Measurements from ENCODE around the gene TTBK2. TPM values are rescaled to one million over a fixed set of nuclear protein-coding genes. Genes with fewer than 3 reads are reported as not detected.

Gene TTBK2
- polyA plus RNA-seq, 3 donors = 3.7 to 9.0 (median 5.7) TPM

DNA sequence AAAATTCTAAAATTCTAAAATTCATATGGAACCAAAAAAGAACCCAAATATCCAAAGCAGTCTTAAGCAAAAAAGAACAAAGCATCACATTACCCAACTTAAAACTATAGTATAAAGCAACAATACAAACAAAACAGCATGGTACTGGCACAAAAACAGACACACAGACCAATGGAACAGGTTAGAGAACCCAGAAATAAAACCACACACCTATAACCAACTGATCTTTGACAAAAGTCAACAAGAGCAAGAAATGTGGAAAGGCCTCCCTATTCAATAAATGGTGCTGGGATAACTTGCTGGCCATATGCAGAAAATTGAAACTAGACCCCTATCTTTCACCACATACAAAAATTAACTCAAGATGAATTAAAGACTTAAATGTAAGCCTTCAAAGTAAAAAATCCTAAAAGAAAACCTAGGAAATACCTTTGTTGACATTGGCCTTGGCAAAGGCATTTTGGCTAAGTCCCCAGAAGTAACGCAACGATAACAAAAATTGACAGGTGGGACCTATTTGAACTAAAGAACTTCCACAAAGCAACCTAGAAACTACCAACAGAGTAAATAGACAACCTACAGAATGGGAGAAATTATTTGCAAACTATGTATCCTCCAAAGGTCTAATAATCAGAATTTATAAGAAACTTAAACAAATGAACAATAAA is 56.9 kb downstream of the TTBK2 start:
- WGBS (ENCODE audit: insufficient coverage) = no CpG with 5 or more reads among the region's 2 CpGs
- peaks cover 6 to 23% of the 10 kb centered on the region in 2 donors for H3K36me3 ChIP-seq (replicated peaks in 1 of 2; ENCODE audit: control insufficient read depth in 1 of 2, insufficient read depth in 2 of 2, low read length in 2 of 2)
- Mint-ChIP-seq H3K27me3 (ENCODE audit: low read depth in 3 of 3) (no peaks in the 10 kb centered on the region), H3K4me3 (no peak overlapping the region), H3K9me3 (peaks cover 0 to 3% (median 0%) of the 10 kb centered on the region in 7 donors), H3K36me3 (peaks cover 43 to 46% of the 10 kb centered on the region in 2 donors), H3K27ac (no peak overlapping the region), H3K4me1 (no peaks in the 10 kb centered on the region)
- no peaks in the 10 kb centered on the region for H4K20me1 ChIP-seq (ENCODE audit: insufficient read depth, low read length)
- no peak for DNase-seq
- intact Hi-C loops (cut with micrococcal nuclease) = no loop called here
- TF ChIP-seq, protein P1, sequence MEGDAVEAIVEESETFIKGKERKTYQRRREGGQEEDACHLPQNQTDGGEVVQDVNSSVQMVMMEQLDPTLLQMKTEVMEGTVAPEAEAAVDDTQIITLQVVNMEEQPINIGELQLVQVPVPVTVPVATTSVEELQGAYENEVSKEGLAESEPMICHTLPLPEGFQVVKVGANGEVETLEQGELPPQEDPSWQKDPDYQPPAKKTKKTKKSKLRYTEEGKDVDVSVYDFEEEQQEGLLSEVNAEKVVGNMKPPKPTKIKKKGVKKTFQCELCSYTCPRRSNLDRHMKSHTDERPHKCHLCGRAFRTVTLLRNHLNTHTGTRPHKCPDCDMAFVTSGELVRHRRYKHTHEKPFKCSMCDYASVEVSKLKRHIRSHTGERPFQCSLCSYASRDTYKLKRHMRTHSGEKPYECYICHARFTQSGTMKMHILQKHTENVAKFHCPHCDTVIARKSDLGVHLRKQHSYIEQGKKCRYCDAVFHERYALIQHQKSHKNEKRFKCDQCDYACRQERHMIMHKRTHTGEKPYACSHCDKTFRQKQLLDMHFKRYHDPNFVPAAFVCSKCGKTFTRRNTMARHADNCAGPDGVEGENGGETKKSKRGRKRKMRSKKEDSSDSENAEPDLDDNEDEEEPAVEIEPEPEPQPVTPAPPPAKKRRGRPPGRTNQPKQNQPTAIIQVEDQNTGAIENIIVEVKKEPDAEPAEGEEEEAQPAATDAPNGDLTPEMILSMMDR (IDR thresholded peaks at IDR 0.05) = no peak
- H3K9ac ChIP-seq (ENCODE audit: insufficient read depth, low read length, poor library complexity, severe bottlenecking) = no peak overlapping the region
- H3K79me2 ChIP-seq (ENCODE audit: insufficient read depth, low read length) = no peaks in the 10 kb centered on the region
- H3K27me3 ChIP-seq (ENCODE audit: control insufficient read depth in 2 of 2, insufficient read depth in 2 of 2, low read length in 2 of 2) = no peaks in the 10 kb centered on the region
- no peaks in the 10 kb centered on the region for H3K9me3 ChIP-seq (replicated peaks in 1 of 2; ENCODE audit: control insufficient read depth in 1 of 2, insufficient read depth in 1 of 2, low read length in 2 of 2)
- H3K4me1 ChIP-seq (ENCODE audit: control insufficient read depth in 1 of 2, insufficient read depth in 2 of 2, low read length in 2 of 2) = no peaks in the 10 kb centered on the region
- no peak overlapping the region for H2AFZ ChIP-seq (ENCODE audit: insufficient read depth, low read depth, low read length, poor library complexity, severe bottlenecking)
- H3K4me2 ChIP-seq (replicated peaks; ENCODE audit: extremely low read depth, low read length, poor library complexity, severe bottlenecking) = no peak overlapping the region
- no peak overlapping the region for H3K4me3 ChIP-seq (replicated peaks in 1 of 3; ENCODE audit: low read depth in 2 of 3, low read length in 3 of 3)
- H3K27ac ChIP-seq (ENCODE audit: low read depth in 1 of 2, low read length in 2 of 2) = no peak overlapping the region

DNA sequence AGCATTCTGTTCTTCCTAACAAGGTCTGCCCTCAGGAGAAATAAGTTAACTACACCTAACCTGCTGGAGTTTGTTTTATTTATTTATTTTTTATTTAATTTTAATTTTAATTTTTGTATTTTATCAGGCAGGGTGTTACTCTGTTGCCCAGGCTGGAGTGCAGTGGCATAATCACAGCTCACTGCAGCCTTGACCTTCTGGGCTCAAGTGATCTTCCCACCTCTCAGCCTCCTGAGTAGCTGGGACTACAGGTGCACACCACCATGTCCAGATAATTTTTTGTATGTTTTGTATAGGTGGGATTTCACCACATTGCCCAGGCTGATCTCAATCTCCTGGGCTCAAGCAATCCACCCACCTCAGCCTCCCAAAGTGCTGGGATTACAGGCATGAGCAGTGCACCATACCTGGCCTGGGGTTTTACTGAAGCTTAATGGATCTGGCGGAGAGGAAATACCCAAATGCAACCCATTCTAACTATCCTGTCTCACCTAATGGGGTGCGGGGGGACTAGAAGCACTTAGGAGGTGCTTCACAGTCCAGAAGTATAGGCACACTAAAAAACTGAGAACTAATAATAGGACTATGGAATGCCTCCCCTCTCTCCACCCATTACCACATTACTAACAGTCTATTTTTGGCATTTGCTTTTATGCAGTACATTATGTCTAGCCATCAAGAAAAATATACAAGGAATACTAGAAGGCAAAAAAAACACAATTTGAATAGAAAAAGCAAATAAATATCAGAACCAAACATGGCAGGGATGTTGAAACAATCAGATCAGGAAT is 61.4 kb downstream of the TTBK2 start:
- DNase-seq = no peak
- H3K27ac ChIP-seq (ENCODE audit: low read depth in 1 of 2, low read length in 2 of 2) = no peak overlapping the region
- intact Hi-C loops (cut with micrococcal nuclease) = no loop called here
- no peaks in the 10 kb centered on the region for H4K20me1 ChIP-seq (ENCODE audit: insufficient read depth, low read length)
- H3K27me3 Mint-ChIP-seq (ENCODE audit: low read depth in 3 of 3) = no peaks in the 10 kb centered on the region
- H3K9me3 Mint-ChIP-seq = peaks cover 0 to 3% (median 0%) of the 10 kb centered on the region in 7 donors
- no peak overlapping the region for H2AFZ ChIP-seq (ENCODE audit: insufficient read depth, low read depth, low read length, poor library complexity, severe bottlenecking)
- H3K9me3 ChIP-seq (replicated peaks in 1 of 2; ENCODE audit: control insufficient read depth in 1 of 2, insufficient read depth in 1 of 2, low read length in 2 of 2) = no peaks in the 10 kb centered on the region
- no peaks in the 10 kb centered on the region for H3K79me2 ChIP-seq (ENCODE audit: insufficient read depth, low read length)
- H3K36me3 ChIP-seq (replicated peaks in 1 of 2; ENCODE audit: control insufficient read depth in 1 of 2, insufficient read depth in 2 of 2, low read length in 2 of 2) = peaks cover 0 to 36% of the 10 kb centered on the region in 2 donors
- no peaks in the 10 kb centered on the region for H3K4me1 Mint-ChIP-seq
- H3K4me3 ChIP-seq (replicated peaks in 1 of 3; ENCODE audit: low read depth in 2 of 3, low read length in 3 of 3) = no peak overlapping the region
- no peak overlapping the region for H3K9ac ChIP-seq (ENCODE audit: insufficient read depth, low read length, poor library complexity, severe bottlenecking)
- no peak overlapping the region for H3K4me2 ChIP-seq (replicated peaks; ENCODE audit: extremely low read depth, low read length, poor library complexity, severe bottlenecking)
- peaks cover 35 to 49% of the 10 kb centered on the region in 2 donors for H3K36me3 Mint-ChIP-seq
- H3K27ac Mint-ChIP-seq = no peak overlapping the region
- TF ChIP-seq, protein P1 (IDR thresholded peaks at IDR 0.05) = no peak
- H3K27me3 ChIP-seq (ENCODE audit: control insufficient read depth in 2 of 2, insufficient read depth in 2 of 2, low read length in 2 of 2) = no peaks in the 10 kb centered on the region
- H3K4me1 ChIP-seq (ENCODE audit: control insufficient read depth in 1 of 2, insufficient read depth in 2 of 2, low read length in 2 of 2) = no peaks in the 10 kb centered on the region
- no peak overlapping the region for H3K4me3 Mint-ChIP-seq
- no CpG with 5 or more reads among the region's 2 CpGs for WGBS (ENCODE audit: insufficient coverage)
